HG03280 (cell line): ENCODE data around the gene EPC1.
"Not testable (repeated sequence)": the region's sequence is repeated elsewhere in the genome, so short reads cannot be mapped to it uniquely, and the experiment has no call there.

ENCODE experiments used
- ATAC-seq: cut with Tn5 transposase; IDR thresholded peaks from one replicate; pipeline ENCODE4 v1.9.1; 2021; ENCODE audit warnings: mild to moderate bottlenecking, moderate library complexity; ENCODE audit not compliant: unreplicated experiment

EPC1 gene, protein sequence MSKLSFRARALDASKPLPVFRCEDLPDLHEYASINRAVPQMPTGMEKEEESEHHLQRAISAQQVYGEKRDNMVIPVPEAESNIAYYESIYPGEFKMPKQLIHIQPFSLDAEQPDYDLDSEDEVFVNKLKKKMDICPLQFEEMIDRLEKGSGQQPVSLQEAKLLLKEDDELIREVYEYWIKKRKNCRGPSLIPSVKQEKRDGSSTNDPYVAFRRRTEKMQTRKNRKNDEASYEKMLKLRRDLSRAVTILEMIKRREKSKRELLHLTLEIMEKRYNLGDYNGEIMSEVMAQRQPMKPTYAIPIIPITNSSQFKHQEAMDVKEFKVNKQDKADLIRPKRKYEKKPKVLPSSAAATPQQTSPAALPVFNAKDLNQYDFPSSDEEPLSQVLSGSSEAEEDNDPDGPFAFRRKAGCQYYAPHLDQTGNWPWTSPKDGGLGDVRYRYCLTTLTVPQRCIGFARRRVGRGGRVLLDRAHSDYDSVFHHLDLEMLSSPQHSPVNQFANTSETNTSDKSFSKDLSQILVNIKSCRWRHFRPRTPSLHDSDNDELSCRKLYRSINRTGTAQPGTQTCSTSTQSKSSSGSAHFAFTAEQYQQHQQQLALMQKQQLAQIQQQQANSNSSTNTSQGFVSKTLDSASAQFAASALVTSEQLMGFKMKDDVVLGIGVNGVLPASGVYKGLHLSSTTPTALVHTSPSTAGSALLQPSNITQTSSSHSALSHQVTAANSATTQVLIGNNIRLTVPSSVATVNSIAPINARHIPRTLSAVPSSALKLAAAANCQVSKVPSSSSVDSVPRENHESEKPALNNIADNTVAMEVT

DNA sequence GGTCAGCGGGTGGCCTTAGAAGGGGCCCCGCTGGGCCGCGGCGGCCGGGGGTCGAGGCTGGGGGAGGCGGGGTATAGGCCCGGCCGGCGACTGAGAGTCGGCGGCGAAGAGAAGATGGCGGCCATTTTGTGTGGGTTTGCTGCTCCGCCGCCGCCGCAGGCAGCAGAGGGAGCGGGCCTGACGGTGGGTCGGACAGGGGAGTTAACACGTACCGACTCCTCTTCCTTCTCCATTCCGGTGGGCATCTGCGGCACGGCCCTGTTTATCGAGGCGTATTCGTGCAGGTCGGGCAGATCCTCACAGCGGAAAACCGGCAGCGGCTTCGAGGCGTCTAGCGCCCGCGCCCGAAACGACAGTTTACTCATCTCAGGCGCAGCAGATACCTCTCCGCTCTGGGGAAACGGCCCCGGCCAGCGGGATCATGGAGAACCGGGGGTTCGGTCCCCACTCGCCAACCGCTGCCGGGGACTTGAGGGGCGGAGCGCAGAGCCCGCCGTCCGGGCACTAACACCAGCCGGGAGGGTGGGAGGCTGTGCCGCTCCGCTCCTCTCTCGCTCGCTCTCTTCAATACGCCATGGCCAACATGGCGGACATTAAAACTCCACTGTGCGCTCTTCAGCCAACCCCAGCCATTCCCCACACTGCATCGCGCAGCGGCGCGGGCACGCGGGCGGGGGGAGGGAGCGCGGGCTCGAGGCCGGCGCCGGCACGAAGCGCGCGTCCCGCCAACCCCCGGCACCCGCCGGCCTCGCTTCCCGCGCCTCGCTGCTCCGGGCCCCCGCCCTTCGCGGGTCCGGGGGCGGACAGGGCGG lies at the start of gene EPC1:
Gene EPC1 (minus strand): TSS at position 608 of the 812 bp plus-strand sequence. CDS start 243 bp downstream, at position 365.
- peak; percentile 62 for ATAC-seq

DNA sequence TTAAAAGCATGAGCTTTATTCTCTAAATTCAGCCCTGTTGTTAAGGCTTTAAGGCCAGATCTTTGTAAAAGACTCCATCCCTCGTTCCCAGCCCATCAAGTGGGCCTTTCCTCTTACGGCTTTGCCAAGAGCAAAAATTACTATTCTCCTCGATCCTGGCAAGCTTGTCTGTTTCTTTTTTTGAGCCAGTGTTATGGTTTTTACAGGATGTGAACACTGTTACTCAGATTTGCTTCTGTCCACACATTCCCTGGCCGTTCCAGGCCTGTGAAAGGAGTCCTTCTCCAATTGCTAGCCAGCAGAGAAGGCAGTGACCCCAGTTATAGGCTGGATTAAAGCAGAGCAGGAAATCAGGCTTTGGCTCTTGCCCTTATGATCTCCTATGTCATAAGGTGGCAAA lies 47.0 kb upstream of the EPC1 start:
- no peak for ATAC-seq

DNA sequence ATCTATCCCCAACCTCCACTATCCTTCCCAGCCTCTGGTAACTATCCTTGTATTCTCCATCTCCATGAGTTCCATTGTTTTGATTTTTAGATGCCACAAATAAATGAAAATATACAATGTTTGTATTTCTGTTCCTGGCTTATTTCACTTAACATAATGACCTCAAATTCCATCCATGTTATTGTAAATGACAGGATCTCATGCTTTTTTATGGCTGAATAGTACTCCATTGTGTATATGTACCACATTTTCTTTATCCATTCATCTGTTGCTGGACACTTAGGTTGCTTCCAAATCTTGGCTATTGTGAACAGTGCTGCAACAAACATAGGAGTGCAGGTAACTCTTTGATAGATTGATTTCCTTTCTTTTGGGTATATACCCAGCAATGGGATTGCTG lies 45.3 kb upstream of the EPC1 start:
- ATAC-seq, result not testable (repeated sequence)

DNA sequence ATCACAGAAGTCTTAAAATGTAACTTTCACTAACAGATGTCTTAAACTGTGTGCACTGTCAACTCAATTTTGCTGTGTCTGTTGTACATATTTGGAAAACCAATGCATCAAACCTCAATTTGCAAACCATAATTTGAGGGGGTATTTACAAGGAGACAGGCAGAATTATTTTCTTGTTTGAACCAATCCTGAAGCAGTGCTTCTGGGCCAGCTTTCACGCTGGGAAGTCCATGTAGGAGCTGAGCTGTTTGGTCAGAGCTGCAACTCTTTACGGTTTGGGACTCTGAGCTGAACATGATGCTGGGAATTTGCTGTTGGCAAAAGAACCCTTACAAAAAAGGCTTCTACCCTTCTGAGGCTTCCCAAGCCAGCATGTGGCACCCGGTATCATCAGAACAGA lies 43.2 kb upstream of the EPC1 start:
- ATAC-seq, result no peak

DNA sequence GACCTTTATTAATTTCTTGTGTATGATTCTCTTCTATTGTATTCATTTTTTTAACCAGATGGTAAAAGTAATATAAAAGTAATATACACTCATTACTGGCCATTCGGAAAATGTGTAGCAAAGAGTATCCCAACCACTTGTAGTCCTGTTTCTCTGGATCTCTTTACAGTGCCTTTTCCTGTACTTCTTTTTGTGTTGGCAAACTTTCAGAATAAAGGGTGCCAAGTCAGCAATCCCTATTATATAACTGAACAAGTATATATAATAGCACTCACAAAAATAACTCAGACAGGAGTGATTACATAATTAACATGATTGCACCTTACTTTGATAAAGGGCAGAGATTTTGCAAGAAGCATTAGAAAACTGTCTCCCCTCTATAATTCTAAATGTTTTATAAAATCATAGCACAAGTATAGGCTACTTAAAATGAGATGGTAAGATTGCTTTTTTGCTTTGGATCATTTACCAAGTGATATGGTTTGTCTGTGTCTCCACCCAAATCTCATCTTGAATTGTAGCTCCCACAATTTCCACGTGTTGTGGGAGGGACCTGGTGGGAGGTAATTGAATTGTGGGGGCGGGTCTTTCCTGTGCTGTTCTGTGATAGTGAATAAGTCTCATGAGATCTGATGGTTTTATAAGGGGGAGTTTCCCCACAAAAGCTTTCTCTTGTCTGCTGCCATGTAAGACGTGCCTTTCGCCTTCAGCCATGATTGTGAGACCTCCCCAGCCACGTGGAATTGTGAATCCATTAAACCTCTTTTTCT lies 41.5 kb upstream of the EPC1 start:
- no peak for ATAC-seq

DNA sequence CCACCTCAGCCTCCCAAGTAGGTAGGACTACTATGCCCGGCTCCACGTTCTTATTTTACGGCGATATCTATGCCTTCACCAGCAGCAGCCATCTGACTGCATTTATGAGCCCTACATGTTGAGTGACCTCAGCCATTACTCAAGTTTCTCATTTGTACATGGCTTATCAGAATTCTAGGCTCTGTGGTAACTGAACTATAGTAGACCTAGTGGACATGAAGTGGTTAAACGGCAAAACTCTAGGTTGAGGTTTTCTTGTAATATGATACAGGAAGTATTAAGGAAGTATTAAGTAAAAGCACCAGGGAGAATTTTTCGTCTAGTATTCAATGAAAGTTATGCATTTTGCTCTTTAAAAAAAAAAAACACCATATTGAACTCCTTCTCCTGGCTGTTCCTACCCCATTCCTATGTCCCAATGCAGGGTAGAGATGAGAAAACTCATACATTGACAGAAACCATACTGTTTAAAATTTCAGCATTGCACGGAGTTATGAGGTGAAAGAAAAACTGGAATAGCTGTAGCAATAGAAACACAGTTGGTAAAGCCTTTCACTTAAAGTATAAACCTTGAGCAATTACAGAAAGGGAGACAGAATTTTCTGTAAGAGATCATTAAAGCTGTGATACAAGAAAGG lies 39.8 kb upstream of the EPC1 start:
- ATAC-seq, result no peak

DNA sequence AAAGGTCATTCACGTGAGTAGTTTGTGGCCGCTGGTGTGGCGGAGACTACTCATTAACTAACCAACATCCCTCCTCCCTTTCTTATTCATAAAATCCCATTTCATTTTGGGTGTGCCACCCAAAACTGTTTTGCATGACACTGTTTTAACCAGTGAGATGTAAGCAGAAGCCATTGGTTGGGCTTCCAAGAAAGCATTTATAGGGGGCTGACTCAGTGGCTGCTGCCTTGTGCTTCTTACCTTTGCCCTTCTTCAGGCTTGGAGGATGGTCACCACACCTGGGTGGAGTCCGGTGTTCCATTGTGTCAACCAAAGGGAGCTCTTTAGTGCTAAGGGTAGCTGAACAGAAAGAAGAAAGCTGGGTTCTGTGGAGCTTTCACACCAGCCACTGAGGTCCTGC lies 37.2 kb upstream of the EPC1 start:
- no peak for ATAC-seq

DNA sequence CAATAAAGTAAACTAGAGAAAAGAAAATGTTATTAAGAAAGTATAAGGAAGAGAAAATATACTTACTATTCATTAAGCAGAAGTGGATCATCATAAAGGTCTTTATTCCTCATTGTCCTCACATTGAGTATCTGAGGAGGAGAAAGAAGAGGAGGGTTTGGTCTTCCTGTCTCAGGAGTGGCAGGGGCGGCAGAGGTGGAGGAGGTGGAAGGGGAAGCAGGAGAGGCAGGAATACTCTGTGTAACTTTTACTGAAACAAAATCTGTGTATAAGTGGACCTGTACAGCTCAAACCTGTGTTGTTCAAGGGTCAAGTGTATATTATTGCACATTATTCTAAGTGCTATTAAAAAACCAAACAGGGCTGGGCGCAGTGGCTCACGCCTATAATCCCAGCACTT lies 34.2 kb upstream of the EPC1 start:
- no peak for ATAC-seq

DNA sequence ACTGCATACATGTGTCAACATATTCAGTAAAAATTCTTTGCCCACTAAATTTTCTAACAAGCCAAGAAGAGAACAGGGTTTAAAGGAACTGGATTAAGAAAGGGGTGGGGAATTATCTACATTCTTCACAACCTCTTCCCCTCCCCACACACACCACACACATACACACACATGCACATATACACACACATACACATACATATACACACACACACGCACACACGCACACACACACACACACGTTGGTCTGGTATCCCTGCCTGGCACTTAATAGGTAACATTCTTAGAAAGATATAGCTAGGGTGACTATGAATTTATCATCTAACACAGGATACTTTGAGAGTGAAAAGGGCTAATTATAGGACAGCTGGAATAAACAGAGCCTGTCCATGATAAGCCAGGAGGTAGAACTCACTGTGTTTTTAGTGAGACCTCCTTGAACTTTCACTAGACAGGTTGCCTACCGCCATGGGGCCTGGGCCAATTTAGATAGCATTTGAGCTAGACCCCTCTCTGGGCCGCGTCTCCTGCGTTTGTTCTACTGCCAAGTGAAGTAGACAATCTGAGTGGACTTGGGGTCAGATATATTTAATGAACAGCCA lies 33.1 kb upstream of the EPC1 start:
- ATAC-seq, result no peak

DNA sequence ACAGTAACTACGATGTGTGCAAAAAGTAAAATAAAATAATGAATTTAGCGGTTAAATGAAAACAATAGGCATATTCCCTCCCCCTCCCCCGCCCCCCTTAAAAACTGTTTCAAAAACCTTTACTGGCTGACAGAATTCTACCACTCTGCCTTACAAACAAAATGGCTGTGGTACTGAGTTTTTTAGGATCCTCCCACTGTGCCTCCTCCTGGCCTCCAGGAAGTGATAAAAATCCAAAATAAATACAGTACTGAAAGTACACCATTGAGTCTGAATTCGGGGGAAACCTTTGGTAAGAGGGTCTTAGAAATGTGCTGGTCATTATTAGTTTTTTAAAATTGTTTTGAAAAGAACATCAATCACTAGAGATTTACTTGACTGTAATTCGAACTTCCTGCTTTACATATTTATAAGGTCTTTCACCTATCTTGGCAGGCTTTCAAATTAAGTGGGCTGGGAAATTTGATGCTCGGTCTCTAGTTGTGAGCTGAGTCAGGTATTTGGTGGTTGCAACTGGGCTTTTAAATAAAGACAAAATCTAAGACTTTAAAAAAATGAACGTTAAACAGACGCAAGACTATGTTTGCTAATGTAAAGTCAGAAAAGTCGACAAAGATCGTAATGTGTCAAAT lies 32.5 kb upstream of the EPC1 start:
- no peak for ATAC-seq

DNA sequence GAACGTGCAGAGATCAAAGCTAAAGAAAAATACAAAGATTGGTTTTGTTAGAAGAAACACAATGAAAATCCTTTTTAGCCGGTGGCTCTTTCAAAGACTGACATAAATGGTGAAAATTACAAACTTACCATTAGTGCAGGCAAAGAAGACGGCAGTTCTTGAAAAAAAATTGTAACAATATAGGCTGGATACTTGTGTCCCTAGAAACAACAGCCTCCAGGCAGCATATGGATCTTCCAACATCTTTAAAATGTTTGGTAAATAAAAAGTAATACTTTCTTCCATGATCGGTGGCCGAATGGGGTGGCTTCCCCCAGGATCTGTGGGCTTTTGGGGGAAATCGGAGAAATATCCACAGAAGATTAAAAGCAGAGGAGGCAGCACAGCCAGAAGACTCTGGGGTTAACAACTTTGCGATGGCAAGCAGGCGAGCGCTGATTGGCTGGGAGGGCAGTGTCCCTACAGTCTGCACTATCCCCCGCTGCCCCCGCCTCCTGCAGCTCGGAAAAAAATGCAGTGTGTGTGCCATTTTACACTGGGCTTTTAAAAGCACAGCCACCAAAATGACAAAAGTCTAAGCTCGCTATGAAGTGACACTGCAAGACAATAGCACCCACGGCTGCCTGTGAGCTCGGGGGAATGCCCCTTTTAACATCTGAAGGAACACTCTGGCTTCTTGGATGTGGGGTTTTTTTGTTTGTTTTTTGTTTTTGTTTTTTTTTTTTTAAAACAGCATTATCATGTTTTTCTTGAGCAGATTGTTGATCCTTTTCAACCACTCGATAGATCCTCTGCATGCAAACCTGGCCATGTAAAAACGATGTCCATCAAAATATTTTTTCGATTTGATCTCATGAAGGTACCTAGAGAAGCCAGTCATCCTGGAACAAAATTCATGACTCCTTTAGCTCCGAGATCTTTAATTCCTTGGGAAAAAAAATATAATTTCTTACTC lies 31.7 kb upstream of the EPC1 start:
- ATAC-seq, result peak; percentile 94

DNA sequence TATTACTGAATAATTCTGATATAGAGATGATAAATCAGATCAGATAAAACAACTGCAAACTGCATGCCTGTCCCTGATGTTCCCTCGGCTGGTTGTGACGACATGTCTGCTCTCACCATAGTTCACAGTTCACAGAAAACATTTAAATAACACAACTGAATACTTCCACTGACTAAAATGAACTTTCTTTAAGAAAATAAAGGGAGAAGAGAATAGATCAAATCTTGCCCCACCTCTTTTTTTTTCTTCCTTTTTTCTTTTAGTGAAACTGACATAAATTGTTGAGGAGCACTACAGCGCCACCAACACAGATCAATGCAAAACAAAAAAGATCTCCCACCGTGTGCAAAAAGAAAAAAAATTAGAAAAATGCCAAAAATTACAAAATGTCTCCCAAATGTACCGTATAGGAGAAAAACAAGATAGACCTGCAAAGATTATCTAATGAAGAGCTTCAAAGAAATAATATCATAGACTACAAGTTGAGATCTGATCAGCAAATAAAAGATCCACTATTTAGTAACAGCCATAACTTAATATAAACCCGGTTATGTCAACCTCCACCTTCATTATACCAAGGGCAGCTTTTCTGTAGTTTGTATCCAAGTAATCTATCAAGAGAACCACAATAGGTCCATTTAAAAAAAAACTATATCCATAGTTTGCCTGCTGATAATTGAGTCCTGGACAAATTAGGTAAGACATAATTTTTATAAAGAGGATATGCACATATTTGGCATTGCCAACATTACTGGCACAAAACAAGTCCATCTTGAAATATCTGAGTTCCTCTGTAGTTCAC lies 30.7 kb upstream of the EPC1 start:
- no peak for ATAC-seq

DNA sequence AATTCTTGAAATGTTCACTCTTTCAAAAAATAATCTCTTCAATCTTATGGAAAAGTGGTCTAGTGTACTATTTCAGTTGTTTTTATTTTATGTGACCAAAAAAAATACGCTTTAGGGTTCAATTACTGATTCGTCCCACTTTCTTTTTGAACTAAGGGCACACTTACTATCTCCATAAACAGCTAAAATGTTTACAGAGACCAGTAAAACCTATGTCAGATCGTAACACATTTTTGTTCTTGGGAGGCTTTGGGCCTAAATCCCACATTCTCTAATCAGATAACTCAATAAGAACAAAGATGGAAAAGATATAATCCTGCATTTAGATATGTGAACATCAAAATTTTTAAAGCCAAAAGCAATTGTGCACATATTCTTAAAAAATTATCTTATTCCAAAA lies 29.8 kb upstream of the EPC1 start:
- no peak for ATAC-seq

DNA sequence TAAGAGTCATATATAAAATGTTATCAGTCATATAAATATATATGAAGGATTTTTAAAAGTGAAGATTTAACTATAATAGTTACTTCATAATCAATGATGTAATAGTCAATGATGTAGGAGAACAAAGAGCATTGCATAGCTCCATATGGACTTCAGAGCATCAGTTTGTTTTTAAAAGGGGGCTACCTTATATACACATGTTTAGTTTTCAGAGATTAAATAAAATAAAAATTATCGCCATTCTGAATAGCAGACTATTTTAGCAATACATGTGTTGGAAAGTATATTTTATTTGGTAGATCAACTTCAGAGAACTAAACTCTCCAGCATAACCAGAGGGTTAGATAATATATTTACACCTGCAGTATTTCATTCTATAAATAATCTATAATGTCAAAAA lies 29.1 kb upstream of the EPC1 start:
- ATAC-seq, result no peak

DNA sequence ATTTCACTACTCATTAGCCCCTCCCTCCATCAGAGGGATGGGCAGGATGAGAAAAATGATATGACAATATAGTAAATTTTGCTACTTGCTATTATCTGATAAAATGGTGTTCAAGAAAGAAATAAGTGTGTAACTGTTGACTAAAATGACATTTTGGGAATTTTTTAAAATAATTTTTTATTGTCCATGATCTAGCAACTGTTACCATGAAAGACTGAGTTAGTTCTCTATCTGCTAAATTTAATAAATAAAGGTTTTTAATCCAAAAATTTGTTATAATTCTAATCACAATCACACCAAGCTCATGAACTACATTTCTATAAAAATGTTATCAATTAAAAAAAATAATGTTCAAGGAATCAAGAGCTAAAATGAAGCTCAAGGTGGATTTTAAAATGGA lies 28.7 kb upstream of the EPC1 start:
- ATAC-seq, result no peak

DNA sequence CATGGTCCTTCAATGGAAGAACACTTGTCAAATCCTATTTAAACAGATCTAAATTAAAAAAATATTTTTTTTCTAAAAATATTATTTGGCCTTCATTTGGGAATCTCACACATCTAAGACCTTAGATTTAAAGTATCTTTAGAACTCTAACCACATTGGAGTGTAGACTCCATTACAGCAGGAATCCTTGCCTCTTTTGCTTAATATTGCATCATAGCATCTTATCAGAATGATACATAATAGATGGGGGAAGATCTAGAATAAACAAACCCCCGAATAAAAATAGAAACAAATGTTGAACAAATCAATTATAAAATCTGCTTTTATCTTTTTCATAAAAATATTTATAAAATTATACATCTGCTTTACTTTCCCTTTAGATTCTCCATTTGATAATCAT lies 27.6 kb upstream of the EPC1 start:
- ATAC-seq, result no peak

DNA sequence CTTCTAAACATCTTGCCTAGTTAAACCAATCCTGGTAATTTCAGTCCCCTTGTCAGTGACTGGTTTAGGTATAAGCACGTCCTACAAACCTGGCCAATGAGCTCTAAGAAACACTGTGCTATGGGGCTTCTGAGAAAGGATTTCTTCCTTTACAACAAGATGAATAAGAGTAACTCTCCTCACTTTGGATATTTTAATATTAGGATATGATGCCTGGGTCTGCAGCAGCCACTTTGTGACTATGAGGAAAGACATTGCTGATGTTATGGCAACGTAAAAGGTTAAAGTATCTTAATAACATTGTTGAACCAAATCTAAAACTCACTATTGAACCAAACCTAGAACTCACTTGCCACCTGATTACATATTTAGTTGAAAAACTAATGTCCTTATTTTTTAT lies 26.5 kb upstream of the EPC1 start:
- no peak for ATAC-seq
